Prostate gland (tissue), 2 donors: ENCODE results near the gene TMA16. TPM values are rescaled to one million over a fixed set of nuclear protein-coding genes. Genes with fewer than 3 reads are reported as not detected.

Experiments used
- DNase-seq: peaks from one replicate; pipeline ENCODE4 v3.0.0-alpha.2; 2019; ENCODE audit warnings: low spot score
- H3K27ac ChIP-seq, 2 donors: fragments of 200-600 bp; sonication (generic); 2 replicates each; pipeline ENCODE4 v1.5.1; 2017 to 2019
- H3K27me3 ChIP-seq: fragments of 200-600 bp; sonication (generic); replicated peaks from 2 replicates; pipeline ENCODE4 v1.5.1; 2019; ENCODE audit not compliant: insufficient read depth
- H3K36me3 ChIP-seq, 2 donors: fragments of 200-600 bp; sonication (generic); 1 replicate in 1 of 2; 2 replicates in 1 of 2; pipeline versions ENCODE4 v1.5.1 to v1.8.1; 2017 to 2019
- H3K4me1 ChIP-seq: fragments of 200-600 bp; sonication (generic); replicated peaks from 2 replicates; pipeline ENCODE4 v1.5.1; 2019
- H3K4me3 ChIP-seq, 2 donors: fragments of 200-600 bp; sonication (generic); 2 replicates each; pipeline ENCODE4 v1.5.1; 2017 to 2019
- H3K9me3 ChIP-seq: fragments of 200-600 bp; sonication (generic); 2 replicates; pipeline ENCODE4 v1.5.1; 2017
- CTCF ChIP-seq, 4 experiments: fragments of 200-600 bp in 2 of 4; fragments of 450-650 bp in 2 of 4; sonication (generic) in 2 of 4; IDR thresholded peaks; 1 replicate in 3 of 4; 2 replicates in 1 of 4; pipeline ENCODE4 v1.5.1; 2016 to 2019; ENCODE audit warnings: antibody characterized with exemption in 4 of 4, mild to moderate bottlenecking in 2 of 4, moderate library complexity in 2 of 4
- POLR2A ChIP-seq: fragments of 450-650 bp; IDR thresholded peaks from one replicate; pipeline ENCODE4 v1.6.1; 2016; ENCODE audit warnings: antibody characterized with exemption, mild to moderate bottlenecking
- POLR2AphosphoS5 ChIP-seq: sonication (generic); formaldehyde crosslinking; IDR thresholded peaks from one replicate; pipeline ENCODE4 v1.6.1; 2017; ENCODE audit warnings: antibody characterized with exemption
- WGBS: methylation state at CpG from one replicate; pipeline ENCODE4 v1.1.5; 2018; 5-methylcytosine and 5-hydroxymethylcytosine counted together
- intact Hi-C: fragments of 100-400 bp; cut with DNase I; formaldehyde crosslinking; loops from one replicate; pipeline ENCODE4 v1.14.2; 2022
- total RNA-seq, 2 donors: library from RNA; depleted of rRNA; stranded (reverse); fragments of >200 nt; gene quantifications; one replicate each; pipeline ENCODE4 v1.1.0, GENCODE V29; 2016

TMA16 gene
- total RNA-seq, 2 donors from 2014 or later, result 12.9 to 17.3 TPM

DNA sequence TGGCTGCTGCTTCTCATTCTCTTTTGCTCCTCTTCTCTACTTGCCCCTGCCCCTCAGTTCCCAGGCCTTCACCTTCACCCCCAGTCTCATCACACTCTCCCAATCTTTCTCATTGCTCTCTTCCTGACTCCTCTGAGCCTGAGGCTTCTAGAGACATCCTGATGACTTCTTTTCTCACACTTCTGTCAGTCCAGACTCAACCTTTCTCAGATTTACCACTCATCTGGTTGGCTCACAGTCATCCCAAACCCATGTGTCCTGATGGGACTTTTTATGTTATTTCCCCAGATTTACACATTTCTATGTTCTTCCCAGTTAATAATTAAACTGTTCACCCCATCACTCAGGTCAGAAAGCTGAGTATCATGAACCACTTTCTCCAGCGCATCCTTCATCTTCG is 68.0 kb downstream of the TMA16 start:
- no peak for TF ChIP-seq CTCF (IDR thresholded peaks at IDR 0.05)
- Histone ChIP-seq H3K27ac (no peak overlapping the region), H3K4me3 (no peak overlapping the region), H3K9me3 (no peaks in the 10 kb centered on the region), H3K4me1 (no peaks in the 10 kb centered on the region), H3K36me3 (no peaks in the 10 kb centered on the region), H3K27me3 (no peaks in the 10 kb centered on the region)
- intact Hi-C loops, result no loop called here
- no peak for DNase-seq
- 92% methylated on average over 2 of the region's 2 CpGs for WGBS

- no peak for DNase-seq
- Histone ChIP-seq H3K9me3 (no peaks in the 10 kb centered on the region), H3K27ac (no peak overlapping the region), H3K27me3 (no peaks in the 10 kb centered on the region), H3K4me3 (no peak overlapping the region), H3K4me1 (no peaks in the 10 kb centered on the region), H3K36me3 (no peaks in the 10 kb centered on the region)
- TF ChIP-seq CTCF (IDR thresholded peaks at IDR 0.05), result no peak
- TF ChIP-seq POLR2A, result no peak
- no peak for TF ChIP-seq POLR2AphosphoS5
- intact Hi-C loops, result no loop called here
- 92% methylated on average over 6 of the region's 6 CpGs for WGBS
Measured at GRCh38 chr4:163563592-163563991, 69.1 kb downstream of the TMA16 start.

DNA sequence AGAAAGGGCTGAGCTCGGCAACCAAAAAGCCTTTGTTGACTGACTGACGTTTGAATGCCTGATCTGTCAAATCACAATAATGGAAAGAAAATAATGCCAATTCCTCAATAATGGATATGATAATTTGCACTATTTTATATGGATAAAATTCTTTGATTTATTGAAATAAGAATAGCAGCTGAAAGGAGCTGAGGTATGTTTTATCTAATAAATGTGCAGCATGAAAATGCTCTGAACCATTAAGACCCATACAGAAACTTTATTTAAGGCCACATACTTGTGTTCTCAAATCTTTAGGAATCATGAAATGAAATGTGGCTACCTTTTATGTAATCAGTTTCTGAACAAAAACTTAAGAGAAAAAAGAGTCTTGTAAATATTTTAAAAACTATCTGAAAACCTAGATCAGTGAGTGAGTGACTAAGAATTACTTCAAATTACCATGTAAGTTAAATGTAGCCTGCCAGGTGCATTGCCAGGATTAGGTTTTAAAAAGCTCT is 69.8 kb downstream of the TMA16 start:
- no peak overlapping the region for H3K27ac ChIP-seq
- H3K9me3 ChIP-seq, result no peaks in the 10 kb centered on the region
- H3K36me3 ChIP-seq, result no peaks in the 10 kb centered on the region
- H3K4me1 ChIP-seq, result no peaks in the 10 kb centered on the region
- 92% methylated on average over 2 of the region's 2 CpGs for WGBS
- no peak for DNase-seq
- no peaks in the 10 kb centered on the region for H3K27me3 ChIP-seq
- TF ChIP-seq POLR2A (no peak), CTCF (IDR thresholded peaks at IDR 0.05) (no peak), POLR2AphosphoS5 (no peak)
- intact Hi-C loops, result no loop called here
- no peak overlapping the region for H3K4me3 ChIP-seq

- Histone ChIP-seq H3K9me3 (no peaks in the 10 kb centered on the region), H3K4me3 (no peak overlapping the region), H3K4me1 (no peaks in the 10 kb centered on the region), H3K27me3 (no peaks in the 10 kb centered on the region), H3K36me3 (no peaks in the 10 kb centered on the region), H3K27ac (no peak overlapping the region)
- no peak for DNase-seq
- TF ChIP-seq CTCF (IDR thresholded peaks at IDR 0.05) (no peak), POLR2A (no peak), POLR2AphosphoS5 (no peak)
- 52% methylated on average over 5 of the region's 5 CpGs for WGBS
- intact Hi-C loops, result no loop called here
Measured at GRCh38 chr4:163565226-163566135, 71.0 kb downstream of the TMA16 start.

DNA sequence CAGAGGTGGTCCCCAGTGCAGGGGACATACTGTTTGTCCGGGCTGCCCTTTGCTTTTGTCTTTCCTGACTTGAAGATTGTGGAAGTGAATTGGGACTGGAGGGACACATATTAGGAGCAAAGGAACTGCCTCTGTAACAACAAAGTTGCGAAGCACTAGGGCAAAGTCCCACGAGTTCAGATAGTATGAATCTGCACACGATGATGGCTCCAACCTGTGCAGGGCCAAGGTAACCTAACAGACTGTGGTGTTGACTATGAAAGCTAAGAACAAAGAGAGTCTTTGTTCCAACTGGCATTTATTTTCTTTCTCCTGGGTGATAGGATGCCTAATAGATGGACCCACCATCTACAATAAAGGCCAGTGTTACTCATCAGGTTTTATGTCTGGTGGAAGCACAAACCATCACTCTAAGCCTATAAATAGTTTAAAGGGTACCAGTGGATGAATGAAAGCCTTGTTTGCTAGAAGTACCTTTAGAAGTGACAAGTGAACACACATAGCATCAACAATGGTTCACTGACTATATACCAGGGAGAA is 71.8 kb downstream of the TMA16 start:
- no peak for DNase-seq
- Histone ChIP-seq H3K27ac (no peak overlapping the region), H3K4me3 (no peak overlapping the region), H3K4me1 (no peaks in the 10 kb centered on the region), H3K36me3 (no peaks in the 10 kb centered on the region), H3K27me3 (no peaks in the 10 kb centered on the region), H3K9me3 (no peaks in the 10 kb centered on the region)
- intact Hi-C loops, result no loop called here
- TF ChIP-seq CTCF (IDR thresholded peaks at IDR 0.05) (no peak), POLR2A (no peak), POLR2AphosphoS5 (no peak)
- WGBS, result 57% methylated on average over 4 of the region's 4 CpGs
